Peyer's patch (tissue), 4 donors: ENCODE measurements around the gene ADGRL3.

Experiments used
- POLR2A ChIP-seq, 2 donors: fragments of 450-650 bp; IDR thresholded peaks; one replicate each; pipeline ENCODE4 v1.5.1; 2017; ENCODE audit warnings: antibody characterized with exemption in 2 of 2, mild to moderate bottlenecking in 2 of 2, moderate library complexity in 2 of 2
- TF ChIP-seq, protein P1 (sequence below), 6 experiments: fragments of 450-650 bp in 4 of 6; fragments of 200-600 bp in 2 of 6; sonication (generic) in 1 of 6; IDR thresholded peaks; one replicate each; pipeline ENCODE4 v1.5.1; 2017 to 2019; ENCODE audit warnings: antibody characterized with exemption in 6 of 6, mild to moderate bottlenecking in 3 of 6, moderate library complexity in 1 of 6

DNA sequence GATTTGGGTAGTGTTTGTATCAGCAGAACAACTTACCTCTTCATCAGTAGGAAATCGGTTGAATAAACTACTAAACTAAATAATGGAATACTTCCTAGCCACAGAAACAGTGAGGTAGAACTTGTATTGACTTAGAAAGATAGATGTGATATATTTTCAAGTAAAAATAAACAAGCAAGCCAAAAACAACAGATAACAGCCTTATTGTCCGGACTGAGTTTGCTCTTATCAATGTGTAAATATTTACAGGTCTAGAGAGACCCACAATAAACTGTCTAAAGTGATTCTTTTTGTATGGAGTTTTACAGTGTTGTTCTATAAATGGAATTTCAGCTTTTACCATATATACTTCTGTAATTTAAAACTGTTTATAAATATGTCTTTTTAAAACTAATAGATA is 721.8 kb downstream of the ADGRL3 start:
- TF ChIP-seq, protein P1, sequence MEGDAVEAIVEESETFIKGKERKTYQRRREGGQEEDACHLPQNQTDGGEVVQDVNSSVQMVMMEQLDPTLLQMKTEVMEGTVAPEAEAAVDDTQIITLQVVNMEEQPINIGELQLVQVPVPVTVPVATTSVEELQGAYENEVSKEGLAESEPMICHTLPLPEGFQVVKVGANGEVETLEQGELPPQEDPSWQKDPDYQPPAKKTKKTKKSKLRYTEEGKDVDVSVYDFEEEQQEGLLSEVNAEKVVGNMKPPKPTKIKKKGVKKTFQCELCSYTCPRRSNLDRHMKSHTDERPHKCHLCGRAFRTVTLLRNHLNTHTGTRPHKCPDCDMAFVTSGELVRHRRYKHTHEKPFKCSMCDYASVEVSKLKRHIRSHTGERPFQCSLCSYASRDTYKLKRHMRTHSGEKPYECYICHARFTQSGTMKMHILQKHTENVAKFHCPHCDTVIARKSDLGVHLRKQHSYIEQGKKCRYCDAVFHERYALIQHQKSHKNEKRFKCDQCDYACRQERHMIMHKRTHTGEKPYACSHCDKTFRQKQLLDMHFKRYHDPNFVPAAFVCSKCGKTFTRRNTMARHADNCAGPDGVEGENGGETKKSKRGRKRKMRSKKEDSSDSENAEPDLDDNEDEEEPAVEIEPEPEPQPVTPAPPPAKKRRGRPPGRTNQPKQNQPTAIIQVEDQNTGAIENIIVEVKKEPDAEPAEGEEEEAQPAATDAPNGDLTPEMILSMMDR (IDR thresholded peaks at IDR 0.05) = no peak
- no peak for TF ChIP-seq POLR2A (IDR thresholded peaks at IDR 0.05)
